HG03045 (cell line): ENCODE data around the gene ATP11A.
"Not testable (repeated sequence)": the region's sequence is repeated elsewhere in the genome, so short reads cannot be mapped to it uniquely, and the experiment has no call there.

ENCODE experiments used
- ATAC-seq: cut with Tn5 transposase; IDR thresholded peaks from one replicate; pipeline ENCODE4 v1.9.1; 2021; ENCODE audit warnings: mild to moderate bottlenecking, moderate library complexity; ENCODE audit not compliant: unreplicated experiment

ATP11A gene

GRCh38 chr13:112873851-112874750 lies 184.3 kb downstream of the ATP11A start:
- peak; percentile 91 for ATAC-seq

- no peak for ATAC-seq
These were observed 185.0 kb downstream of the ATP11A start for GRCh38 chr13:112874751-112875300.

- no peak for ATAC-seq
These were observed 185.8 kb downstream of the ATP11A start for GRCh38 chr13:112875627-112876026.

- no peak for ATAC-seq
These were observed 186.6 kb downstream of the ATP11A start for GRCh38 chr13:112876305-112877000.

- no peak for ATAC-seq
These were observed 187.2 kb downstream of the ATP11A start for GRCh38 chr13:112877066-112877465.

- ATAC-seq: no peak
These were observed 187.7 kb downstream of the ATP11A start for GRCh38 chr13:112877539-112877938.

- no peak for ATAC-seq
These were observed 188.4 kb downstream of the ATP11A start for GRCh38 chr13:112877976-112878955.

GRCh38 chr13:112879283-112879833 lies 189.5 kb downstream of the ATP11A start:
- no peak for ATAC-seq

- no peak for ATAC-seq
These were observed 190.4 kb downstream of the ATP11A start for GRCh38 chr13:112880221-112880641.

GRCh38 chr13:112880976-112881540 lies 191.2 kb downstream of the ATP11A start:
- no peak for ATAC-seq

GRCh38 chr13:112881656-112882554 lies 192.1 kb downstream of the ATP11A start:
- no peak for ATAC-seq

GRCh38 chr13:112882555-112883024 lies 192.8 kb downstream of the ATP11A start:
- ATAC-seq: no peak

GRCh38 chr13:112883241-112883945 lies 193.6 kb downstream of the ATP11A start:
- no peak for ATAC-seq

GRCh38 chr13:112884700-112885099 lies 194.9 kb downstream of the ATP11A start:
- not testable (repeated sequence) for ATAC-seq

- no peak for ATAC-seq
These were observed 195.5 kb downstream of the ATP11A start for GRCh38 chr13:112885242-112885781.

- ATAC-seq: no peak
These were observed 196.0 kb downstream of the ATP11A start for GRCh38 chr13:112885782-112886268.

- ATAC-seq: no peak
These were observed 197.3 kb downstream of the ATP11A start for GRCh38 chr13:112887151-112887550.

- no peak for ATAC-seq
These were observed 197.7 kb downstream of the ATP11A start for GRCh38 chr13:112887557-112887991.
